KMS-11 (cell line): Measurements from ENCODE around the gene DUSP22.

Source experiments
- H2AFZ ChIP-seq: fragments of 200-600 bp; sonication (generic); 2 replicates; pipeline ENCODE4 v1.6.1; 2016; ENCODE audit warnings: antibody characterized with exemption, mixed run types, low read depth
- H3K27ac ChIP-seq: fragments of 200-600 bp; sonication (generic); 2 replicates; pipeline ENCODE4 v1.6.1; 2016; ENCODE audit warnings: mild to moderate bottlenecking, mixed run types
- H3K27me3 ChIP-seq: fragments of 200-600 bp; sonication (generic); 2 replicates; pipeline ENCODE4 v1.6.1; 2017; ENCODE audit warnings: mild to moderate bottlenecking, low read depth, mixed run types, moderate library complexity; ENCODE audit not compliant: insufficient read depth
- H3K36me3 ChIP-seq: fragments of 200-600 bp; sonication (generic); 2 replicates; pipeline ENCODE4 v1.6.1; 2017; ENCODE audit warnings: mild to moderate bottlenecking, mixed run types; ENCODE audit not compliant: insufficient read depth
- H3K4me1 ChIP-seq: fragments of 200-600 bp; sonication (generic); 2 replicates; pipeline ENCODE4 v1.6.1; 2016; ENCODE audit warnings: mild to moderate bottlenecking, low read depth, mixed run types; ENCODE audit not compliant: poor library complexity, severe bottlenecking
- H3K4me2 ChIP-seq: fragments of 200-600 bp; sonication (generic); 2 replicates; pipeline ENCODE4 v1.7.0; 2016; ENCODE audit warnings: mild to moderate bottlenecking, mixed run types
- H3K4me3 ChIP-seq: fragments of 200-600 bp; sonication (generic); IDR thresholded peaks from 2 replicates; pipeline ENCODE4 v1.6.1; 2017; ENCODE audit warnings: low read depth, low read length, mixed read lengths; ENCODE audit not compliant: insufficient read depth
- H3K79me2 ChIP-seq: fragments of 200-600 bp; sonication (generic); 2 replicates; pipeline ENCODE4 v1.6.1; 2016; ENCODE audit warnings: low read depth, mixed run types; ENCODE audit not compliant: insufficient read depth
- H3K9ac ChIP-seq: fragments of 200-600 bp; sonication (generic); 2 replicates; pipeline ENCODE4 v1.6.1; 2016; ENCODE audit warnings: mild to moderate bottlenecking, mixed run types
- H4K20me1 ChIP-seq: fragments of 200-600 bp; sonication (generic); 2 replicates; pipeline ENCODE4 v1.6.1; 2016; ENCODE audit warnings: mild to moderate bottlenecking, mixed run types; ENCODE audit not compliant: insufficient read depth
- CTCF ChIP-seq: fragments of 200-600 bp; sonication (generic); conservative IDR thresholded peaks from 2 replicates; pipeline ENCODE4 v1.6.1; 2017; ENCODE audit warnings: low read depth, mild to moderate bottlenecking, antibody characterized with exemption, low read length, moderate library complexity, mixed read lengths

DUSP22 gene

GRCh38 chr6:357261-357790 lies 65.0 kb downstream of the DUSP22 start:
- Histone ChIP-seq H3K27me3 (no peaks in the 10 kb centered on the region), H4K20me1 (no peaks in the 10 kb centered on the region), H3K4me2 (no peak overlapping the region), H3K4me1 (peaks cover 10% of the 10 kb centered on the region), H3K4me3 (no peak overlapping the region), H3K9ac (no peak overlapping the region), H2AFZ (no peak overlapping the region), H3K27ac (no peak overlapping the region), H3K36me3 (no peaks in the 10 kb centered on the region), H3K79me2 (no peaks in the 10 kb centered on the region)
- no peak for TF ChIP-seq CTCF

DNA sequence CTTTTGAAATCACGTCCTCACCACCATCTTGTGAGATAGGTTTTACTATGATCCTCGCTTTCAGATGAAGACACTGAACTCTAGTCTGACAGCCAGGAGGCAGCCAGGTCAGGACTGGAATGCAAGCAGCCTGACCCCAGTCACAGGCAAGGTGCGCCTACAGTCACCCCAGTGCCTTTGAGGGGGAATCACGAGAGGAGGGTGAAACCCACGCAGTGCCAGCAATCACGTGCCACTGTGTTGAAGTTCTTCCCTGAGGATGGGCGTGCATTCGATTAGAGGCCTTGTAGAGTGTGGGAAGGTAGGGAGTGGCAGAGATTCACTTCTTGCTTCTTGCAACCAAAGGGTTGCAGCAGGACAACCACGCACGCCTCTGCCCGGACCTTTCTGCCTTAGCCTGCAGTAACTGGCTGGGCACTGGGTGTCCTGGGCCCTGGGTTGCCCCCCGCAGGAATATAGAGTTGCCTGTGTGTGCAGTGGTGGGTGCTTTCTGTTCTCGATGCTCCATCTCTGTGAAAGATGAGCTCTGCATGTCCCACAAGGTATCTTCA lies 65.6 kb downstream of the DUSP22 start:
- H3K4me2 ChIP-seq = no peak overlapping the region
- no peaks in the 10 kb centered on the region for H4K20me1 ChIP-seq
- H3K27me3 ChIP-seq = no peaks in the 10 kb centered on the region
- no peak overlapping the region for H3K4me3 ChIP-seq
- H3K36me3 ChIP-seq = no peaks in the 10 kb centered on the region
- H3K27ac ChIP-seq = no peak overlapping the region
- H2AFZ ChIP-seq = no peak overlapping the region
- peaks cover 6% of the 10 kb centered on the region for H3K4me1 ChIP-seq
- TF ChIP-seq CTCF = no peak
- no peak overlapping the region for H3K9ac ChIP-seq
- H3K79me2 ChIP-seq = no peaks in the 10 kb centered on the region

GRCh38 chr6:358432-358831 lies 66.1 kb downstream of the DUSP22 start:
- Histone ChIP-seq H3K9ac (no peak overlapping the region), H2AFZ (no peak overlapping the region), H3K27me3 (no peaks in the 10 kb centered on the region), H3K36me3 (no peaks in the 10 kb centered on the region), H3K4me1 (no peaks in the 10 kb centered on the region), H3K27ac (no peak overlapping the region), H3K4me2 (no peak overlapping the region), H3K79me2 (no peaks in the 10 kb centered on the region), H4K20me1 (no peaks in the 10 kb centered on the region), H3K4me3 (no peak overlapping the region)
- no peak for TF ChIP-seq CTCF

DNA sequence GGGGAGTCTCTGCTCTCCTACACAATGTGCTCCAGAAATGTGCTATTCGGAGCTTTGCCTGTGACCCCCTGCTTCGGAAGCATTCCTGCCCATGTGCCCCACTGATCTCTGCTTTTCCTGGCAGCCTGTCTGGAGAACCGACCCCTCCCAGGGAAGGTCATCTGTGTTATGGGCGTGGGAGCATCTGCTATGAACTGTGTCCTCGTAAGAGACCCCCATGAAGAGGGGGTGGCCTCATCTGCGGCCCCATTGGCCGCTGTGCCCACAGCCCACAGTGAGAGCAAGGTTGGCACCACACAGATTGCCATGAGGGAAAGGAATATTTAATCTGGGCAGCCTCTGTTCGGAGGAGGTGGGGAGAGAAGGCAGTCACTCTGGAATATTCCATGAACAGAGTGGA lies 66.6 kb downstream of the DUSP22 start:
- Histone ChIP-seq H3K79me2 (no peaks in the 10 kb centered on the region), H3K27ac (no peak overlapping the region), H3K27me3 (no peaks in the 10 kb centered on the region), H3K4me2 (no peak overlapping the region), H3K36me3 (no peaks in the 10 kb centered on the region), H3K4me3 (no peak overlapping the region), H4K20me1 (no peaks in the 10 kb centered on the region), H3K9ac (no peak overlapping the region), H3K4me1 (no peaks in the 10 kb centered on the region), H2AFZ (no peak overlapping the region)
- TF ChIP-seq CTCF = no peak
